ENCODE results near the gene TM9SF3. TPM values are rescaled to one million over a fixed set of nuclear protein-coding genes. Genes with fewer than 3 reads are reported as not detected.

Gene TM9SF3
- total and polyA plus RNA-seq, 10 of the 15 experiments (the other 5 are each of a cell fraction or from before 2014, with no cell fraction given) = 17.1 to 85.4 (median 44.9) TPM

DNA sequence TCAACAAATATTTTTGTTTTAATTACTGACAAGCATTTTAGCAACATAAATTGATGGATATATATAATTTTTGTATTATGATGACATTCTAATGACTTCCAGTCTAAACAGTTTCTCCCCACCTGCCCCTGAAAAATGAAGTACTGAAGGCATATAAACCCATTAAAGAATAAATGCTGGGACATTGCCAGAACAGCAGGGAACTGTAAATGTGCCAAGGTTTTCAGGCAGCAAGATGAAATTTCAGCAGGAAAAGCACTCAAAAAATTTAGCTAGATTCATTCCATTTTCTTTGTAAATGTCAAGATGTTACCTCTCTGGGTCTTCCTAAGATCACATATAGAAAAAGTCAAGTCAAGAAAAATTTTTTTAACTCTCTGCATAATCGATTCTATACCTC, 62.1 kb downstream of the TM9SF3 start:
- CTCF ChIA-PET = interaction anchor here (1.9 kb wide), 1 partner anchor 14 kb away, joined by 5 read pairs; no protein-coding TSS in a partner anchor
- no peak for DNase-seq (ENCODE audit: low read depth, low spot score)
- no peak for ATAC-seq
- Histone ChIP-seq H3K27me3 (replicated peaks in 1 of 2; ENCODE audit: control insufficient read depth in 2 of 2, insufficient read depth in 2 of 2, low read length in 1 of 2) (no peaks in the 10 kb centered on the region), H3K4me3 (no peak overlapping the region), H4K20me1 (ENCODE audit: control insufficient read depth, insufficient read depth) (no peaks in the 10 kb centered on the region), H3K79me2 (ENCODE audit: control insufficient read depth, insufficient read depth, low read length) (no peaks in the 10 kb centered on the region), H2AFZ (ENCODE audit: control insufficient read depth, low read depth, low read length) (no peak overlapping the region), H3K9me3 (replicated peaks; ENCODE audit: control insufficient read depth, insufficient read depth, low read length) (no peaks in the 10 kb centered on the region), H3K4me2 (ENCODE audit: control insufficient read depth, insufficient read depth) (no peak overlapping the region), H3K36me3 (ENCODE audit: control insufficient read depth in 2 of 2, insufficient read depth in 2 of 2, low read length in 1 of 2) (peaks cover 2 to 19% of the 10 kb centered on the region in 2 experiments), H3K9ac (ENCODE audit: control insufficient read depth, insufficient read depth, low read length) (no peak overlapping the region), H3K4me1 (ENCODE audit: control insufficient read depth, insufficient read depth, low read length) (no peaks in the 10 kb centered on the region), H3K27ac (ENCODE audit: control insufficient read depth, insufficient read depth) (no peak overlapping the region)
- intact Hi-C loops (cut with micrococcal nuclease; ENCODE audit: unreplicated experiment) (no loop called here), in situ Hi-C loops (cut with MboI) (no loop called here)
- no peak for TF ChIP-seq STAT3 (IDR thresholded peaks at IDR 0.05; ENCODE audit: low read depth, low read length)
- TF ChIP-seq SMAD5 (IDR thresholded peaks at IDR 0.05; ENCODE audit: low read depth) = no peak
- no peak for TF ChIP-seq BACH1 (IDR thresholded peaks at IDR 0.05; ENCODE audit: borderline replicate concordance)
- no peak for TF ChIP-seq WRNIP1 (IDR thresholded peaks at IDR 0.05; ENCODE audit: borderline replicate concordance, low read depth, low read length)
- TF ChIP-seq POLR2AphosphoS5 (IDR thresholded peaks at IDR 0.05; ENCODE audit: low read length) = no peak
- TF ChIP-seq, protein P1, sequence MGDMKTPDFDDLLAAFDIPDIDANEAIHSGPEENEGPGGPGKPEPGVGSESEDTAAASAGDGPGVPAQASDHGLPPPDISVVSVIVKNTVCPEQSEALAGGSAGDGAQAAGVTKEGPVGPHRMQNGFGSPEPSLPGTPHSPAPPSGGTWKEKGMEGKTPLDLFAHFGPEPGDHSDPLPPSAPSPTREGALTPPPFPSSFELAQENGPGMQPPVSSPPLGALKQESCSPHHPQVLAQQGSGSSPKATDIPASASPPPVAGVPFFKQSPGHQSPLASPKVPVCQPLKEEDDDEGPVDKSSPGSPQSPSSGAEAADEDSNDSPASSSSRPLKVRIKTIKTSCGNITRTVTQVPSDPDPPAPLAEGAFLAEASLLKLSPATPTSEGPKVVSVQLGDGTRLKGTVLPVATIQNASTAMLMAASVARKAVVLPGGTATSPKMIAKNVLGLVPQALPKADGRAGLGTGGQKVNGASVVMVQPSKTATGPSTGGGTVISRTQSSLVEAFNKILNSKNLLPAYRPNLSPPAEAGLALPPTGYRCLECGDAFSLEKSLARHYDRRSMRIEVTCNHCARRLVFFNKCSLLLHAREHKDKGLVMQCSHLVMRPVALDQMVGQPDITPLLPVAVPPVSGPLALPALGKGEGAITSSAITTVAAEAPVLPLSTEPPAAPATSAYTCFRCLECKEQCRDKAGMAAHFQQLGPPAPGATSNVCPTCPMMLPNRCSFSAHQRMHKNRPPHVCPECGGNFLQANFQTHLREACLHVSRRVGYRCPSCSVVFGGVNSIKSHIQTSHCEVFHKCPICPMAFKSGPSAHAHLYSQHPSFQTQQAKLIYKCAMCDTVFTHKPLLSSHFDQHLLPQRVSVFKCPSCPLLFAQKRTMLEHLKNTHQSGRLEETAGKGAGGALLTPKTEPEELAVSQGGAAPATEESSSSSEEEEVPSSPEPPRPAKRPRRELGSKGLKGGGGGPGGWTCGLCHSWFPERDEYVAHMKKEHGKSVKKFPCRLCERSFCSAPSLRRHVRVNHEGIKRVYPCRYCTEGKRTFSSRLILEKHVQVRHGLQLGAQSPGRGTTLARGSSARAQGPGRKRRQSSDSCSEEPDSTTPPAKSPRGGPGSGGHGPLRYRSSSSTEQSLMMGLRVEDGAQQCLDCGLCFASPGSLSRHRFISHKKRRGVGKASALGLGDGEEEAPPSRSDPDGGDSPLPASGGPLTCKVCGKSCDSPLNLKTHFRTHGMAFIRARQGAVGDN (IDR thresholded peaks at IDR 0.05) = no peak
- TF ChIP-seq IKZF1 (conservative IDR thresholded peaks at IDR 0.05) = no peak
- TF ChIP-seq, protein P2, sequence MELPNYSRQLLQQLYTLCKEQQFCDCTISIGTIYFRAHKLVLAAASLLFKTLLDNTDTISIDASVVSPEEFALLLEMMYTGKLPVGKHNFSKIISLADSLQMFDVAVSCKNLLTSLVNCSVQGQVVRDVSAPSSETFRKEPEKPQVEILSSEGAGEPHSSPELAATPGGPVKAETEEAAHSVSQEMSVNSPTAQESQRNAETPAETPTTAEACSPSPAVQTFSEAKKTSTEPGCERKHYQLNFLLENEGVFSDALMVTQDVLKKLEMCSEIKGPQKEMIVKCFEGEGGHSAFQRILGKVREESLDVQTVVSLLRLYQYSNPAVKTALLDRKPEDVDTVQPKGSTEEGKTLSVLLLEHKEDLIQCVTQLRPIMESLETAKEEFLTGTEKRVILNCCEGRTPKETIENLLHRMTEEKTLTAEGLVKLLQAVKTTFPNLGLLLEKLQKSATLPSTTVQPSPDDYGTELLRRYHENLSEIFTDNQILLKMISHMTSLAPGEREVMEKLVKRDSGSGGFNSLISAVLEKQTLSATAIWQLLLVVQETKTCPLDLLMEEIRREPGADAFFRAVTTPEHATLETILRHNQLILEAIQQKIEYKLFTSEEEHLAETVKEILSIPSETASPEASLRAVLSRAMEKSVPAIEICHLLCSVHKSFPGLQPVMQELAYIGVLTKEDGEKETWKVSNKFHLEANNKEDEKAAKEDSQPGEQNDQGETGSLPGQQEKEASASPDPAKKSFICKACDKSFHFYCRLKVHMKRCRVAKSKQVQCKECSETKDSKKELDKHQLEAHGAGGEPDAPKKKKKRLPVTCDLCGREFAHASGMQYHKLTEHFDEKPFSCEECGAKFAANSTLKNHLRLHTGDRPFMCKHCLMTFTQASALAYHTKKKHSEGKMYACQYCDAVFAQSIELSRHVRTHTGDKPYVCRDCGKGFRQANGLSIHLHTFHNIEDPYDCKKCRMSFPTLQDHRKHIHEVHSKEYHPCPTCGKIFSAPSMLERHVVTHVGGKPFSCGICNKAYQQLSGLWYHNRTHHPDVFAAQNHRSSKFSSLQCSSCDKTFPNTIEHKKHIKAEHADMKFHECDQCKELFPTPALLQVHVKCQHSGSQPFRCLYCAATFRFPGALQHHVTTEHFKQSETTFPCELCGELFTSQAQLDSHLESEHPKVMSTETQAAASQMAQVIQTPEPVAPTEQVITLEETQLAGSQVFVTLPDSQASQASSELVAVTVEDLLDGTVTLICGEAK (IDR thresholded peaks at IDR 0.05; ENCODE audit: borderline replicate concordance) = no peak
- TF ChIP-seq TBL1XR1 (IDR thresholded peaks at IDR 0.05; ENCODE audit: low read depth, low read length) = no peak
- TF ChIP-seq NFXL1 (IDR thresholded peaks at IDR 0.05; ENCODE audit: borderline replicate concordance) = no peak
- TF ChIP-seq CHD1 (IDR thresholded peaks at IDR 0.05; ENCODE audit: low read depth, low read length) = no peak
- 92% methylated on average over 1 of the region's 1 CpG for WGBS (ENCODE audit: insufficient coverage, insufficient replicate concordance, low lambda C conversion rate, missing lambda C conversion rate)
- BruUV-seq (replicated peaks) = no TSS peak
- POLR2A ChIA-PET = interaction anchor here (2.3 kb wide), 1 partner anchor 12 kb away, joined by 5 read pairs; the partner anchor contains the start of gene TLL2
- RAD21 ChIA-PET (ENCODE audit: unreplicated experiment) = no interaction called here
- FAIRE-seq = no peak
- SMC1A ChIA-PET (ENCODE audit: uncharacterized antibody, unreplicated experiment) = no interaction called here

All from GM12878 (cell line).